GM12878 (cell line): ENCODE results near the gene TPMT. TPM values are rescaled to one million over a fixed set of nuclear protein-coding genes. Genes with fewer than 3 reads are reported as not detected.

Experiments
- BCL11A ChIP-seq: IDR thresholded peaks from 2 replicates; pipeline ENCODE4 v1.6.1; 2011; ENCODE audit warnings: low read depth, low read length
- CBX5 ChIP-seq: sonication (generic); IDR thresholded peaks from 2 replicates; pipeline ENCODE4 v1.6.1; 2016; ENCODE audit warnings: low read depth, moderate library complexity, mild to moderate bottlenecking, inconsistent platforms
- CHD2 ChIP-seq: IDR thresholded peaks from 2 replicates; pipeline ENCODE4 v1.6.1; 2011; ENCODE audit warnings: low read depth, low read length, improper control_type of control experiment, borderline replicate concordance
- CREB1 ChIP-seq: IDR thresholded peaks from 2 replicates; pipeline ENCODE4 v1.6.1; 2012; ENCODE audit warnings: low read depth, mild to moderate bottlenecking, inconsistent platforms
- EED ChIP-seq: sonication (generic); IDR thresholded peaks from 2 replicates; pipeline ENCODE4 v1.6.1; 2016; ENCODE audit warnings: antibody characterized with exemption, low read depth
- ETV6 ChIP-seq, 2 experiments: fragments of 450-650 bp in 1 of 2; IDR thresholded peaks in 1 of 2; conservative IDR thresholded peaks in 1 of 2; 2 replicates each; pipeline ENCODE4 v1.6.1; 2014; ENCODE audit warnings: antibody characterized with exemption in 1 of 2, borderline replicate concordance in 1 of 2, low read depth in 1 of 2, mild to moderate bottlenecking in 1 of 2, moderate library complexity in 1 of 2
- GATAD2B ChIP-seq: fragments of 450-650 bp; conservative IDR thresholded peaks from 2 replicates; pipeline ENCODE4 v1.6.1; 2017; ENCODE audit warnings: low read depth, mild to moderate bottlenecking, moderate library complexity
- HCFC1 ChIP-seq: fragments of 150-350 bp; IDR thresholded peaks from 2 replicates; pipeline ENCODE4 v1.6.1; 2014; ENCODE audit warnings: low read length
- IKZF1 ChIP-seq: fragments of 450-650 bp; conservative IDR thresholded peaks from 2 replicates; pipeline ENCODE4 v1.6.1; 2017; ENCODE audit warnings: antibody characterized with exemption, mild to moderate bottlenecking
- IKZF2 ChIP-seq, 2 experiments: fragments of 450-650 bp; IDR thresholded peaks; 2 replicates each; pipeline ENCODE4 v1.6.1; 2017; ENCODE audit warnings: mild to moderate bottlenecking in 2 of 2, moderate library complexity in 2 of 2
- JUNB ChIP-seq: IDR thresholded peaks from 2 replicates; pipeline ENCODE4 v1.6.1; 2016; ENCODE audit warnings: antibody characterized with exemption, mild to moderate bottlenecking
- MEF2A ChIP-seq: IDR thresholded peaks from 2 replicates; pipeline ENCODE4 v1.6.1; 2011; ENCODE audit warnings: low read depth, mild to moderate bottlenecking, low read length, moderate library complexity; ENCODE audit not compliant: insufficient read depth
- MEF2B ChIP-seq: fragments of 450-650 bp; IDR thresholded peaks from 2 replicates; pipeline ENCODE4 v1.6.1; 2018; ENCODE audit warnings: mild to moderate bottlenecking, moderate library complexity; ENCODE audit not compliant: partially characterized antibody, poor library complexity, severe bottlenecking
- NBN ChIP-seq: fragments of 450-650 bp; IDR thresholded peaks from 2 replicates; pipeline ENCODE4 v1.6.1; 2016
- PAX5 ChIP-seq: IDR thresholded peaks from 2 replicates; pipeline ENCODE4 v1.6.1; 2011; ENCODE audit warnings: low read depth, low read length, borderline replicate concordance
- RUNX3 ChIP-seq: IDR thresholded peaks from 2 replicates; pipeline ENCODE4 v1.6.1; 2012; ENCODE audit warnings: low read length, inconsistent platforms
- ZNF274 ChIP-seq: IDR thresholded peaks from one replicate; pipeline ENCODE4 v1.8.0; 2011; ENCODE audit not compliant: insufficient read length, insufficient read depth
- polyA plus RNA-seq, 11 experiments: library from polyadenylated mRNA; depleted of rRNA in 4 of 11; unstranded in 6 of 11; stranded (reverse) in 5 of 11; fragments of >200 nt; fragmentation: Nextera tagmentation in 4 of 11; fragmentation: Illumina TruSeq in 1 of 11; extraction: Ambion mirVana in 4 of 11; extraction: Trizol in 1 of 11; gene quantifications; 1 replicate in 1 of 11; 2 replicates in 10 of 11; pipeline versions ENCODE4 v1.2.1 to v1.2.3, GENCODE V29; 2011 to 2016; ENCODE audit warnings: inconsistent platforms in 2 of 11, missing spikeins in 2 of 11, low read depth in 1 of 11
- total RNA-seq, 4 experiments: library from RNA; depleted of rRNA in 3 of 4; stranded (reverse); fragments of >200 nt in 3 of 4; fragmentation: Illumina TruSeq in 1 of 4; extraction: Trizol in 1 of 4; gene quantifications; 2 replicates each; pipeline versions ENCODE4 v1.2.1 to v1.2.3, GENCODE V29; 2013 to 2021
- TF ChIP-seq, protein P1 (sequence below): fragments of 450-650 bp; IDR thresholded peaks from 2 replicates; pipeline ENCODE4 v1.6.1; 2016; ENCODE audit warnings: mild to moderate bottlenecking, moderate library complexity, borderline replicate concordance
- TF ChIP-seq, protein P2 (sequence below): fragments of 450-650 bp; conservative IDR thresholded peaks from 2 replicates; pipeline ENCODE4 v1.6.1; 2017; ENCODE audit warnings: mild to moderate bottlenecking, moderate library complexity
- TF ChIP-seq, protein P3 (sequence below), 3 experiments: IDR thresholded peaks in 2 of 3; conservative IDR thresholded peaks in 1 of 3; 2 replicates each; pipeline ENCODE4 v1.5.1; 2011; ENCODE audit warnings: low read depth in 3 of 3, low read length in 3 of 3, mild to moderate bottlenecking in 3 of 3, control low read depth in 2 of 3, moderate library complexity in 2 of 3, inconsistent platforms in 1 of 3, mixed read lengths in 1 of 3; ENCODE audit not compliant: control insufficient read depth in 2 of 3, insufficient read depth in 1 of 3; ENCODE audit errors: extremely low read depth in 1 of 3
- TF ChIP-seq, protein P4 (sequence below): fragments of 450-650 bp; IDR thresholded peaks from 2 replicates; pipeline ENCODE4 v1.6.1; 2017; ENCODE audit warnings: low read depth, mild to moderate bottlenecking, moderate library complexity

TPMT gene
- total and polyA plus RNA-seq, 10 of the 15 experiments (the other 5 are each of a cell fraction or from before 2014, with no cell fraction given) = 7.9 to 18.2 (median 16.3) TPM

DNA sequence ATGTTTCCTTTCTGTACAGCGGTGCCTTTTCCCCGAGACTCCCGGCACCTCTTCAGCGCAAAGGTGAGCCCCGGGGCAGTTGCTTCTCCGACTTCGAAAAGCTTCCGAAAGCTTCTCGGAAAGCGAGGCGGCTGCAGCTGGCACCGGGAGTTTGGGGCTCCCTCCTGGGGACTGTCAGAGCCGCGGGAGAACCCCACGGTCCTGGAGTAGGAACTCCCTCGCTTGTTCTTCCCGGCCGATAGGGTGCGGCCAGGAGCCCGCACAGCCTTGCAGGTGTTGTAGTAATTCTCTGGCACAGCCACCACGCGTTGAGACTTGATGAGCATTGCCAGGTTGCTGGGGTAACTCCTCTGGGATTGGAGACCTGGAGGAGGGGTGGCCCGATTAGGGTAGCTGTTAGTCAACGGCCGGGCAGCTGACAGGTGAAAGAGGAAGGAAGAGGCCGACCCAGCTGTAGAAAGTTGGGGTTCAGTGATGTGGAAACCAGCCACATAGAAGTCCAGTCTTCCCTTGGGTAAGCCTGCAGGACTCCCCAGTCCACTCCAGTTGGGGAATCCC lies 1.1 kb upstream of the TPMT start (continued):
- TF ChIP-seq, protein P1, sequence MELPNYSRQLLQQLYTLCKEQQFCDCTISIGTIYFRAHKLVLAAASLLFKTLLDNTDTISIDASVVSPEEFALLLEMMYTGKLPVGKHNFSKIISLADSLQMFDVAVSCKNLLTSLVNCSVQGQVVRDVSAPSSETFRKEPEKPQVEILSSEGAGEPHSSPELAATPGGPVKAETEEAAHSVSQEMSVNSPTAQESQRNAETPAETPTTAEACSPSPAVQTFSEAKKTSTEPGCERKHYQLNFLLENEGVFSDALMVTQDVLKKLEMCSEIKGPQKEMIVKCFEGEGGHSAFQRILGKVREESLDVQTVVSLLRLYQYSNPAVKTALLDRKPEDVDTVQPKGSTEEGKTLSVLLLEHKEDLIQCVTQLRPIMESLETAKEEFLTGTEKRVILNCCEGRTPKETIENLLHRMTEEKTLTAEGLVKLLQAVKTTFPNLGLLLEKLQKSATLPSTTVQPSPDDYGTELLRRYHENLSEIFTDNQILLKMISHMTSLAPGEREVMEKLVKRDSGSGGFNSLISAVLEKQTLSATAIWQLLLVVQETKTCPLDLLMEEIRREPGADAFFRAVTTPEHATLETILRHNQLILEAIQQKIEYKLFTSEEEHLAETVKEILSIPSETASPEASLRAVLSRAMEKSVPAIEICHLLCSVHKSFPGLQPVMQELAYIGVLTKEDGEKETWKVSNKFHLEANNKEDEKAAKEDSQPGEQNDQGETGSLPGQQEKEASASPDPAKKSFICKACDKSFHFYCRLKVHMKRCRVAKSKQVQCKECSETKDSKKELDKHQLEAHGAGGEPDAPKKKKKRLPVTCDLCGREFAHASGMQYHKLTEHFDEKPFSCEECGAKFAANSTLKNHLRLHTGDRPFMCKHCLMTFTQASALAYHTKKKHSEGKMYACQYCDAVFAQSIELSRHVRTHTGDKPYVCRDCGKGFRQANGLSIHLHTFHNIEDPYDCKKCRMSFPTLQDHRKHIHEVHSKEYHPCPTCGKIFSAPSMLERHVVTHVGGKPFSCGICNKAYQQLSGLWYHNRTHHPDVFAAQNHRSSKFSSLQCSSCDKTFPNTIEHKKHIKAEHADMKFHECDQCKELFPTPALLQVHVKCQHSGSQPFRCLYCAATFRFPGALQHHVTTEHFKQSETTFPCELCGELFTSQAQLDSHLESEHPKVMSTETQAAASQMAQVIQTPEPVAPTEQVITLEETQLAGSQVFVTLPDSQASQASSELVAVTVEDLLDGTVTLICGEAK = no peak
- 0 out of 2 replicates have a peak, but pooled peaks have one; percentile 36 for TF ChIP-seq MEF2A
- TF ChIP-seq ZNF274 = no peak
- peak; percentile 45 for TF ChIP-seq CREB1
- peak; percentile 29 for TF ChIP-seq MEF2B
- TF ChIP-seq CBX5 = 0 out of 2 replicates have a peak, but pooled peaks have one; percentile 38
- no peak for TF ChIP-seq GATAD2B
- no peak for TF ChIP-seq HCFC1
- TF ChIP-seq EED = peak; percentile 89
- peak; percentile 46; the same call in 1 of the 2 replicates for TF ChIP-seq NBN
- TF ChIP-seq IKZF2 (IDR thresholded peaks at IDR 0.05) = peak; percentile 53 to 67; a peak in 2 of 4 replicates
- TF ChIP-seq CHD2 = no peak
- TF ChIP-seq, protein P2, sequence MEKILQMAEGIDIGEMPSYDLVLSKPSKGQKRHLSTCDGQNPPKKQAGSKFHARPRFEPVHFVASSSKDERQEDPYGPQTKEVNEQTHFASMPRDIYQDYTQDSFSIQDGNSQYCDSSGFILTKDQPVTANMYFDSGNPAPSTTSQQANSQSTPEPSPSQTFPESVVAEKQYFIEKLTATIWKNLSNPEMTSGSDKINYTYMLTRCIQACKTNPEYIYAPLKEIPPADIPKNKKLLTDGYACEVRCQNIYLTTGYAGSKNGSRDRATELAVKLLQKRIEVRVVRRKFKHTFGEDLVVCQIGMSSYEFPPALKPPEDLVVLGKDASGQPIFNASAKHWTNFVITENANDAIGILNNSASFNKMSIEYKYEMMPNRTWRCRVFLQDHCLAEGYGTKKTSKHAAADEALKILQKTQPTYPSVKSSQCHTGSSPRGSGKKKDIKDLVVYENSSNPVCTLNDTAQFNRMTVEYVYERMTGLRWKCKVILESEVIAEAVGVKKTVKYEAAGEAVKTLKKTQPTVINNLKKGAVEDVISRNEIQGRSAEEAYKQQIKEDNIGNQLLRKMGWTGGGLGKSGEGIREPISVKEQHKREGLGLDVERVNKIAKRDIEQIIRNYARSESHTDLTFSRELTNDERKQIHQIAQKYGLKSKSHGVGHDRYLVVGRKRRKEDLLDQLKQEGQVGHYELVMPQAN = peak; percentile 37
- peak; percentile 75 for TF ChIP-seq RUNX3
- TF ChIP-seq, protein P3, sequence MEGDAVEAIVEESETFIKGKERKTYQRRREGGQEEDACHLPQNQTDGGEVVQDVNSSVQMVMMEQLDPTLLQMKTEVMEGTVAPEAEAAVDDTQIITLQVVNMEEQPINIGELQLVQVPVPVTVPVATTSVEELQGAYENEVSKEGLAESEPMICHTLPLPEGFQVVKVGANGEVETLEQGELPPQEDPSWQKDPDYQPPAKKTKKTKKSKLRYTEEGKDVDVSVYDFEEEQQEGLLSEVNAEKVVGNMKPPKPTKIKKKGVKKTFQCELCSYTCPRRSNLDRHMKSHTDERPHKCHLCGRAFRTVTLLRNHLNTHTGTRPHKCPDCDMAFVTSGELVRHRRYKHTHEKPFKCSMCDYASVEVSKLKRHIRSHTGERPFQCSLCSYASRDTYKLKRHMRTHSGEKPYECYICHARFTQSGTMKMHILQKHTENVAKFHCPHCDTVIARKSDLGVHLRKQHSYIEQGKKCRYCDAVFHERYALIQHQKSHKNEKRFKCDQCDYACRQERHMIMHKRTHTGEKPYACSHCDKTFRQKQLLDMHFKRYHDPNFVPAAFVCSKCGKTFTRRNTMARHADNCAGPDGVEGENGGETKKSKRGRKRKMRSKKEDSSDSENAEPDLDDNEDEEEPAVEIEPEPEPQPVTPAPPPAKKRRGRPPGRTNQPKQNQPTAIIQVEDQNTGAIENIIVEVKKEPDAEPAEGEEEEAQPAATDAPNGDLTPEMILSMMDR (IDR thresholded peaks at IDR 0.05 in 2 of 3, conservative IDR thresholded peaks at IDR 0.05 in 1 of 3; ENCODE audit: control insufficient read depth in 2 of 3, extremely low read depth in 1 of 3, insufficient read depth in 1 of 3, low read depth in 3 of 3, low read length in 3 of 3) = peak in 2 of 3 experiments; percentile 28 to 30; a peak in 3 of 6 replicates
- TF ChIP-seq PAX5 = peak; percentile 92; the same call in 1 of the 2 replicates
- peak in 1 of 2 experiments; percentile 78; a peak in 2 of 4 replicates for TF ChIP-seq ETV6 (conservative IDR thresholded peaks at IDR 0.05 in 1 of 2, IDR thresholded peaks at IDR 0.05 in 1 of 2; ENCODE audit: borderline replicate concordance in 1 of 2, low read depth in 1 of 2)
- peak; percentile 13; the same call in 1 of the 2 replicates for TF ChIP-seq JUNB
- TF ChIP-seq, protein P4, sequence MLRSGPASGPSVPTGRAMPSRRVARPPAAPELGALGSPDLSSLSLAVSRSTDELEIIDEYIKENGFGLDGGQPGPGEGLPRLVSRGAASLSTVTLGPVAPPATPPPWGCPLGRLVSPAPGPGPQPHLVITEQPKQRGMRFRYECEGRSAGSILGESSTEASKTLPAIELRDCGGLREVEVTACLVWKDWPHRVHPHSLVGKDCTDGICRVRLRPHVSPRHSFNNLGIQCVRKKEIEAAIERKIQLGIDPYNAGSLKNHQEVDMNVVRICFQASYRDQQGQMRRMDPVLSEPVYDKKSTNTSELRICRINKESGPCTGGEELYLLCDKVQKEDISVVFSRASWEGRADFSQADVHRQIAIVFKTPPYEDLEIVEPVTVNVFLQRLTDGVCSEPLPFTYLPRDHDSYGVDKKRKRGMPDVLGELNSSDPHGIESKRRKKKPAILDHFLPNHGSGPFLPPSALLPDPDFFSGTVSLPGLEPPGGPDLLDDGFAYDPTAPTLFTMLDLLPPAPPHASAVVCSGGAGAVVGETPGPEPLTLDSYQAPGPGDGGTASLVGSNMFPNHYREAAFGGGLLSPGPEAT = peak; percentile 70; the same call in 1 of the 2 replicates
- peak; percentile 66 for TF ChIP-seq IKZF1
- no peak for TF ChIP-seq BCL11A
